HepG2 (cell line): ENCODE data around the gene TYW1B. TPM values are rescaled to one million over a fixed set of nuclear protein-coding genes. Genes with fewer than 3 reads are reported as not detected.
A peak's percentile ranks its signal among the peaks of the same experiment; 100 is the strongest.
"Not testable (repeated sequence)": the region's sequence is repeated elsewhere in the genome, so short reads cannot be mapped to it uniquely, and the experiment has no call there.

Source experiments
- ATAC-seq: fragments of 200-7000 bp; cut with Tn5 transposase; 3 replicates; pipeline ENCODE4 v1.9.1; 2020; ENCODE audit warnings: mild to moderate bottlenecking, moderate library complexity
- BruUV-seq: library from RNA; stranded (reverse); fragments of 400-500 nt; replicated peaks from 2 replicates; lab custom pipeline; 2021; lab: Mats Ljungman, UMichigan
- CTCF ChIA-PET: fragments of 300-600 bp; formaldehyde crosslinking; extraction: SDS; loops from one replicate; lab custom pipeline; 2021; ENCODE audit warnings: low total read pairs, inconsistent platforms, low intra/inter-chr PET ratio; lab: Yijun Ruan, JAX
- POLR2A ChIA-PET: fragments of 350-600 bp; sonication (Branson Sonifier 250); formaldehyde crosslinking; loops from one replicate; lab custom pipeline; 2020; ENCODE audit warnings: antibody characterized with exemption, inconsistent platforms; lab: Yijun Ruan, JAX
- DNase-seq: peaks from one replicate; pipeline ENCODE4 v3.0.0-alpha.2; 2015; ENCODE audit warnings: low spot score
- FAIRE-seq: peaks from 3 replicates; lab custom pipeline; 2011; peaks lifted over from hg19 to GRCh38; lab: Jason Lieb, UNC
- H2AFZ ChIP-seq: one replicate; pipeline ENCODE4 v1.6.1; 2011; ENCODE audit warnings: low read length, inconsistent platforms
- H3K27ac ChIP-seq: fragments of 300-600 bp; 3 replicates; pipeline ENCODE4 v1.8.0; 2011; ENCODE audit warnings: mixed run types, mild to moderate bottlenecking, mixed read lengths, low read length, inconsistent platforms; ENCODE audit not compliant: insufficient read depth; ENCODE audit errors: extremely low read length
- H3K27me3 ChIP-seq, 2 experiments: fragments of 200-600 bp in 1 of 2; 2 replicates in 1 of 2; 3 replicates in 1 of 2; pipeline versions ENCODE4 v1.6.0 to v1.8.0; 2011; ENCODE audit warnings: low read length in 2 of 2, mild to moderate bottlenecking in 2 of 2, moderate library complexity in 2 of 2, inconsistent platforms in 1 of 2; ENCODE audit not compliant: insufficient read depth in 2 of 2, control insufficient read depth in 1 of 2
- H3K36me3 ChIP-seq, 2 experiments: fragments of 200-600 bp in 1 of 2; replicated peaks in 1 of 2; 2 replicates in 1 of 2; 3 replicates in 1 of 2; pipeline versions ENCODE4 v1.5.1 to v1.8.0; 2011; ENCODE audit warnings: low read length in 2 of 2, inconsistent platforms in 1 of 2; ENCODE audit not compliant: insufficient read depth in 2 of 2, control insufficient read depth in 1 of 2
- H3K4me1 ChIP-seq: 2 replicates; pipeline ENCODE4 v1.5.1; 2012; ENCODE audit warnings: low read length, inconsistent platforms; ENCODE audit not compliant: insufficient read depth
- H3K4me2 ChIP-seq: 2 replicates; pipeline ENCODE4 v1.6.0; 2011; ENCODE audit warnings: low read depth, low read length, inconsistent platforms
- H3K4me3 ChIP-seq, 3 experiments: fragments of 200-600 bp in 1 of 3; sonication (generic), shearing (Covaris generic) in 1 of 3; replicated peaks in 1 of 3; 2 replicates each; pipeline ENCODE4 v1.5.1; 2011 to 2016; ENCODE audit warnings: low read length in 3 of 3, inconsistent platforms in 2 of 3, low read depth in 2 of 3, mild to moderate bottlenecking in 2 of 3, control low read depth in 1 of 3, mixed read lengths in 1 of 3; ENCODE audit not compliant: insufficient read depth in 1 of 3
- H3K79me2 ChIP-seq: one replicate; pipeline ENCODE4 v1.6.1; 2011; ENCODE audit warnings: low read length, inconsistent platforms; ENCODE audit not compliant: insufficient read depth
- H3K9ac ChIP-seq: 2 replicates; pipeline ENCODE4 v1.6.0; 2011; ENCODE audit warnings: mild to moderate bottlenecking, low read depth, low read length, inconsistent platforms; ENCODE audit not compliant: insufficient read depth
- H3K9me3 ChIP-seq: 2 replicates; pipeline ENCODE4 v1.5.1; 2012; ENCODE audit warnings: mild to moderate bottlenecking, low read length
- H4K20me1 ChIP-seq: 2 replicates; pipeline ENCODE4 v1.6.0; 2011; ENCODE audit warnings: inconsistent platforms, mild to moderate bottlenecking, low read length, moderate library complexity; ENCODE audit not compliant: insufficient read depth
- ZNF652 ChIP-seq: IDR thresholded peaks from 2 replicates; pipeline ENCODE4 v1.6.1; 2016; ENCODE audit warnings: low read depth, borderline replicate concordance
- WGBS: methylation state at CpG from one replicate; pipeline ENCODE4 v1.1.6; 2017; ENCODE audit warnings: low lambda C conversion rate; 5-methylcytosine and 5-hydroxymethylcytosine counted together
- in situ Hi-C: cut with HindIII; loops from 2 replicates; pipeline ENCODE4 v1.10.0; 2017; ENCODE audit warnings: low pct_unique_long_range_greater_than_20kb; ENCODE audit not compliant: extremely low pct_ligation_motif_present
- intact Hi-C: fragments of 100-400 bp; cut with micrococcal nuclease; formaldehyde crosslinking; loops from one replicate; pipeline ENCODE4 v1.10.0; 2022; ENCODE audit not compliant: unreplicated experiment
- polyA plus RNA-seq, 8 experiments: library from polyadenylated mRNA; depleted of rRNA in 3 of 8; stranded (reverse) in 7 of 8; unstranded in 1 of 8; fragments of >200 nt; fragmentation: Illumina TruSeq in 4 of 8; extraction: Trizol in 4 of 8; gene quantifications; 2 replicates each; pipeline versions ENCODE4 v1.2.1 to v1.2.3, GENCODE V29; 2011 to 2016; ENCODE audit warnings: low read depth in 4 of 8, missing spikeins in 1 of 8, mixed read lengths in 1 of 8; ENCODE audit not compliant: insufficient read depth in 1 of 8
- total RNA-seq, 5 experiments: library from RNA; depleted of rRNA; stranded (reverse); fragments of >200 nt; fragmentation: Illumina TruSeq; extraction: Trizol; gene quantifications; 2 replicates each; pipeline ENCODE4 v1.2.3, GENCODE V29; 2016; ENCODE audit warnings: low read depth in 1 of 5

The TYW1B gene
- total and polyA plus RNA-seq, 2 of the 13 experiments (the other 11 are each of a cell fraction or from before 2014, with no cell fraction given) = 2.0 to 5.5 TPM

DNA sequence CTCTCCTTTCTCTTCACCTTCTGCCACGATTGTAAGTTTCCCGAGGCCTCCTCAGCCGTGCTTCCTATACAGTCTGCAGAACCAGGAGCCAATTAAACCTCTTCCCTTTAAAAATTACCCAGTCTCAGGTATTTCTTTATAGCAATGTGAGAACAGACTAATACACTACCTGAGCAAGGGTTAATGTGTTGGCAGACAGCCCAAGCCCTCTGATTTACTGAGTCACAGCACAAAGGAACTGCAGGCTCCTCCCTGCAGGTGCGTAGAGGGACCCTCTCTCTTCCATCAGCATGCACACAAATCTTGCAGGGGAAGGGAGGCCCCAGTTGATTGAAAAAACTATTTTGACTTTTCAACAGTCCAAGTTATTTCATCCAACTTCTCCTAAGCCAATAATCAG lies 271.3 kb downstream of the TYW1B start:
- H3K4me3 ChIP-seq, in situ Hi-C loops, H3K4me1 ChIP-seq, BruUV-seq, H2AFZ ChIP-seq, H3K36me3 ChIP-seq, H4K20me1 ChIP-seq, H3K9ac ChIP-seq, ATAC-seq, H3K27ac ChIP-seq, intact Hi-C loops, H3K27me3 ChIP-seq, CTCF ChIA-PET, FAIRE-seq, DNase-seq, H3K9me3 ChIP-seq, POLR2A ChIA-PET, H3K79me2 ChIP-seq: not testable (repeated sequence)
- TF ChIP-seq ZNF652 = peak; percentile 59; the same call in 1 of the 2 replicates
- 35% methylated on average over 4 of the region's 4 CpGs for WGBS
- H3K4me2 ChIP-seq = peak overlapping the region; percentile 36; the same call in 1 of the 2 replicates

DNA sequence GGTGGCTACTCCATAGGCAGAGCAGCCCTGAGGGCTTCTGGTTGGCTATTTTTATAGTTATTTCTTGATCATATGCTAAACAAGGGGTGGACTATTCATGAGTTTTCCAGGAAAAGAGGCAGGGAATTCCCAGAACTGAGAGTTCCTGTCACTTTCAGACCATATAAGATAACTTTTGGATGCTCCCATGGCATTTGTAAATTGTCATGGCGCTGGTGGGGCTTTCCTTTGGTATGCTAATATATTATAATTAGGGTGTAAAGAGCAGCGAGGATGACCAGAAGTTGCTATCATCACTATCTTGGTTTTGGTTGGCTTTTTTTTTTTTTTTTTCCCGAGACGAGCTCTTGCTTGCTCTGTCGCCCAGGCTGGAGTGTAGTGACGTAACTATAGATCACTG lies 272.8 kb downstream of the TYW1B start:
- H3K79me2 ChIP-seq, H3K9ac ChIP-seq, CTCF ChIA-PET, H3K4me1 ChIP-seq, BruUV-seq, POLR2A ChIA-PET, H3K36me3 ChIP-seq, H2AFZ ChIP-seq, ATAC-seq, H3K4me3 ChIP-seq, H4K20me1 ChIP-seq, DNase-seq, intact Hi-C loops, H3K27ac ChIP-seq, FAIRE-seq, H3K4me2 ChIP-seq, H3K27me3 ChIP-seq, H3K9me3 ChIP-seq, in situ Hi-C loops: not testable (repeated sequence)
- 33% methylated on average over 6 of the region's 6 CpGs for WGBS

DNA sequence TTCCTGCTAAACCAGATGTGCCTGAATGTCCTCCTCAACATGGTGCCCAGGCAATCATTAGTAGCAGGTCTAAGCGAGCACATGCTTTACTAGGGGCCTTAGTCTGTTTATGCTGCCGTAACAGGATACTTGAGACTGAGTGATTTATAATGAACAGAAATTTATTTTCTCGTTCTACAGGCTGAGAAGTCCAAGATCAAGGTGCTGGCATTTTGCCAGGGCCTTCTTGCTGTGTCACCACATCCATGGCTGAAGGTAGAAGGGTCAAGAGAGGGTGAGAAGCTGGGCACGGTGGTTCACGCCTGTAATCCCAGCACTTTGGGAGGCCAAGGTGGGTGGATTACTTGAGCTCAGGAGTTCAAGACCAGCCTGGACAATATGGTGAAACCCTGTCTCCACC lies 273.6 kb downstream of the TYW1B start:
- FAIRE-seq, POLR2A ChIA-PET, H3K9ac ChIP-seq, H2AFZ ChIP-seq, in situ Hi-C loops, H3K36me3 ChIP-seq, H3K4me2 ChIP-seq, H3K9me3 ChIP-seq, ATAC-seq, H3K79me2 ChIP-seq, BruUV-seq, H4K20me1 ChIP-seq, H3K4me1 ChIP-seq, H3K4me3 ChIP-seq, H3K27me3 ChIP-seq, DNase-seq, intact Hi-C loops, CTCF ChIA-PET, H3K27ac ChIP-seq: not testable (repeated sequence)
- WGBS = 54% methylated on average over 3 of the region's 5 CpGs
